HEK293 (cell line): ENCODE measurements around the gene SRY.
"Not testable (repeated sequence)": the region's sequence is repeated elsewhere in the genome, so short reads cannot be mapped to it uniquely, and the experiment has no call there.

Experiments used
- CTCF ChIA-PET: fragments of 350-600 bp; formaldehyde crosslinking; extraction: SDS; loops from one replicate; lab custom pipeline; 2021; ENCODE audit warnings: antibody characterized with exemption; lab: Yijun Ruan, JAX
- POLR2A ChIA-PET: fragments of 300-600 bp; formaldehyde crosslinking; extraction: SDS; loops from one replicate; lab custom pipeline; 2020; ENCODE audit warnings: antibody characterized with exemption, inconsistent platforms; lab: Yijun Ruan, JAX
- H3K27ac ChIP-seq: fragments of 200-500 bp; sonication (Bioruptor generic); 2 replicates; pipeline ENCODE4 v1.5.1; 2014; ENCODE audit warnings: low read depth, low read length, control low read depth, inconsistent platforms; ENCODE audit errors: extremely low read depth
- H3K36me3 ChIP-seq, 2 experiments: fragments of 200-500 bp in 1 of 2; sonication (Bioruptor generic) in 1 of 2; 1 replicate in 1 of 2; 2 replicates in 1 of 2; pipeline ENCODE4 v1.5.1; 2014 to 2017; ENCODE audit warnings: inconsistent platforms in 2 of 2, low read length in 2 of 2; ENCODE audit not compliant: control insufficient read depth in 2 of 2, insufficient read depth in 1 of 2
- H3K4me1 ChIP-seq: fragments of 200-500 bp; sonication (Bioruptor generic); 2 replicates; pipeline ENCODE4 v1.5.1; 2014; ENCODE audit warnings: mild to moderate bottlenecking, low read length, inconsistent platforms; ENCODE audit not compliant: control insufficient read depth, insufficient read depth
- H3K4me3 ChIP-seq: 2 replicates; pipeline ENCODE4 v1.5.1; 2011; ENCODE audit warnings: low read depth, mild to moderate bottlenecking, control low read depth, low read length, moderate library complexity
- H3K9me3 ChIP-seq: fragments of 200-500 bp; sonication (Bioruptor generic); 2 replicates; pipeline ENCODE4 v1.5.1; 2014; ENCODE audit warnings: low read depth, low read length, inconsistent platforms; ENCODE audit not compliant: control insufficient read depth, insufficient read depth
- BCL11B ChIP-seq: fragments of 450-650 bp; formaldehyde crosslinking; IDR thresholded peaks from 2 replicates; pipeline ENCODE4 v1.5.1; 2016; ENCODE audit warnings: low read depth, missing biosample characterization, missing genetic modification characterization
- MYNN ChIP-seq: fragments of 450-650 bp; formaldehyde crosslinking; IDR thresholded peaks from 2 replicates; pipeline ENCODE4 v1.5.1; 2016; ENCODE audit warnings: missing biosample characterization, missing genetic modification characterization, borderline replicate concordance
- OSR2 ChIP-seq: fragments of 450-650 bp; formaldehyde crosslinking; IDR thresholded peaks from 2 replicates; pipeline ENCODE4 v1.5.1; 2016; ENCODE audit warnings: missing biosample characterization, missing genetic modification characterization
- ZBTB8A ChIP-seq: fragments of 450-650 bp; formaldehyde crosslinking; IDR thresholded peaks from 2 replicates; pipeline ENCODE4 v1.5.1; 2016; ENCODE audit warnings: missing biosample characterization, missing genetic modification characterization
- ZFHX2 ChIP-seq: fragments of 450-650 bp; formaldehyde crosslinking; conservative IDR thresholded peaks from 2 replicates; pipeline ENCODE4 v1.5.1; 2016; ENCODE audit warnings: missing biosample characterization, missing genetic modification characterization
- ZFP69B ChIP-seq: fragments of 450-650 bp; formaldehyde crosslinking; IDR thresholded peaks from 2 replicates; pipeline ENCODE4 v1.5.1; 2016; ENCODE audit warnings: missing biosample characterization, missing genetic modification characterization
- ZNF157 ChIP-seq: fragments of 450-650 bp; formaldehyde crosslinking; IDR thresholded peaks from 2 replicates; pipeline ENCODE4 v1.5.1; 2016; ENCODE audit warnings: missing biosample characterization, missing genetic modification characterization
- ZNF16 ChIP-seq: fragments of 450-650 bp; formaldehyde crosslinking; IDR thresholded peaks from 2 replicates; pipeline ENCODE4 v1.5.1; 2016; ENCODE audit warnings: low read depth, missing biosample characterization, missing genetic modification characterization
- ZNF175 ChIP-seq: fragments of 450-650 bp; formaldehyde crosslinking; IDR thresholded peaks from 2 replicates; pipeline ENCODE4 v1.5.1; 2016; ENCODE audit warnings: missing biosample characterization, missing genetic modification characterization
- ZNF184 ChIP-seq: fragments of 450-650 bp; IDR thresholded peaks from 2 replicates; pipeline ENCODE4 v1.5.1; 2018; ENCODE audit warnings: missing biosample characterization, mild to moderate bottlenecking, missing genetic modification characterization
- ZNF521 ChIP-seq: fragments of 450-650 bp; formaldehyde crosslinking; IDR thresholded peaks from 2 replicates; pipeline ENCODE4 v1.5.1; 2017; ENCODE audit warnings: missing biosample characterization, mild to moderate bottlenecking, missing genetic modification characterization
- ZNF555 ChIP-seq: fragments of 450-650 bp; formaldehyde crosslinking; conservative IDR thresholded peaks from 2 replicates; pipeline ENCODE4 v1.5.1; 2017; ENCODE audit warnings: missing biosample characterization, mild to moderate bottlenecking, missing genetic modification characterization, inconsistent platforms
- ZNF561 ChIP-seq: fragments of 450-650 bp; IDR thresholded peaks from 2 replicates; pipeline ENCODE4 v1.5.1; 2018; ENCODE audit warnings: missing biosample characterization, missing genetic modification characterization, borderline replicate concordance
- ZNF677 ChIP-seq: fragments of 450-650 bp; IDR thresholded peaks from 2 replicates; pipeline ENCODE4 v1.5.0; 2018; ENCODE audit warnings: missing biosample characterization, mild to moderate bottlenecking, missing genetic modification characterization, moderate library complexity
- ZNF747 ChIP-seq: fragments of 450-650 bp; formaldehyde crosslinking; IDR thresholded peaks from 2 replicates; pipeline ENCODE4 v1.5.1; 2016; ENCODE audit warnings: missing biosample characterization, missing genetic modification characterization
- ZXDB ChIP-seq: fragments of 450-650 bp; formaldehyde crosslinking; IDR thresholded peaks from 2 replicates; pipeline ENCODE4 v1.5.1; 2016; ENCODE audit warnings: missing biosample characterization, missing genetic modification characterization
- TF ChIP-seq, protein P1 (sequence below): fragments of 450-650 bp; formaldehyde crosslinking; IDR thresholded peaks from 2 replicates; pipeline ENCODE4 v1.5.1; 2016; ENCODE audit warnings: missing biosample characterization, missing genetic modification characterization, borderline replicate concordance
- TF ChIP-seq, protein P2 (sequence below): fragments of 450-650 bp; formaldehyde crosslinking; IDR thresholded peaks from 2 replicates; pipeline ENCODE4 v1.5.1; 2016; ENCODE audit warnings: missing biosample characterization, missing genetic modification characterization
- TF ChIP-seq, protein P3 (sequence below): fragments of 450-650 bp; formaldehyde crosslinking; IDR thresholded peaks from 2 replicates; pipeline ENCODE4 v1.5.1; 2016; ENCODE audit warnings: missing biosample characterization, missing genetic modification characterization

The SRY gene

DNA sequence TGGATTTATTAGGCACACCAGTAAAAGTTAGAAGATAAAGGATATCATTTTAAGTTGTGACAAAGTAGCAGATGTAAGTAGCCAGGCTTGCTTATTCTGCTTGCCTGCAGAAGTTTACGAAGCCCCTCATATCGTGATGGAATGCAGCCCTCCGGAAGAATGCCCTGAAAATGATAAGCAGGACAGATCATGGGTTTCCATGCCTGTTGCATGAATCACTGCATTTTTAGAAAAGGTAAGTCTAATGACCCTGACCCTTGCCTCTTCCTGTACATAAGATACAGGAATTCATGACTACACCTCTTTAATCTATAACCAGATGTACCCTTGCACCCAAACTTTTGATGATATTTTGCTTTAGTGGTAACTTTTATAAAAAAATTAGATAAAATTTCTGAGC lies 37.0 kb upstream of the SRY start (continued):
- TF ChIP-seq, protein P1, sequence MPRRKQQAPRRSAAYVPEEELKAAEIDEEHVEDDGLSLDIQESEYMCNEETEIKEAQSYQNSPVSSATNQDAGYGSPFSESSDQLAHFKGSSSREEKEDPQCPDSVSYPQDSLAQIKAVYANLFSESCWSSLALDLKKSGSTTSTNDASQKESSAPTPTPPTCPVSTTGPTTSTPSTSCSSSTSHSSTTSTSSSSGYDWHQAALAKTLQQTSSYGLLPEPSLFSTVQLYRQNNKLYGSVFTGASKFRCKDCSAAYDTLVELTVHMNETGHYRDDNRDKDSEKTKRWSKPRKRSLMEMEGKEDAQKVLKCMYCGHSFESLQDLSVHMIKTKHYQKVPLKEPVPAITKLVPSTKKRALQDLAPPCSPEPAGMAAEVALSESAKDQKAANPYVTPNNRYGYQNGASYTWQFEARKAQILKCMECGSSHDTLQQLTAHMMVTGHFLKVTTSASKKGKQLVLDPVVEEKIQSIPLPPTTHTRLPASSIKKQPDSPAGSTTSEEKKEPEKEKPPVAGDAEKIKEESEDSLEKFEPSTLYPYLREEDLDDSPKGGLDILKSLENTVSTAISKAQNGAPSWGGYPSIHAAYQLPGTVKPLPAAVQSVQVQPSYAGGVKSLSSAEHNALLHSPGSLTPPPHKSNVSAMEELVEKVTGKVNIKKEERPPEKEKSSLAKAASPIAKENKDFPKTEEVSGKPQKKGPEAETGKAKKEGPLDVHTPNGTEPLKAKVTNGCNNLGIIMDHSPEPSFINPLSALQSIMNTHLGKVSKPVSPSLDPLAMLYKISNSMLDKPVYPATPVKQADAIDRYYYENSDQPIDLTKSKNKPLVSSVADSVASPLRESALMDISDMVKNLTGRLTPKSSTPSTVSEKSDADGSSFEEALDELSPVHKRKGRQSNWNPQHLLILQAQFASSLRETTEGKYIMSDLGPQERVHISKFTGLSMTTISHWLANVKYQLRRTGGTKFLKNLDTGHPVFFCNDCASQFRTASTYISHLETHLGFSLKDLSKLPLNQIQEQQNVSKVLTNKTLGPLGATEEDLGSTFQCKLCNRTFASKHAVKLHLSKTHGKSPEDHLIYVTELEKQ (tag by site-specific recombination), result no peak
- TF ChIP-seq MYNN (tag by site-specific recombination) (no peak), ZNF677 (tag by site-specific recombination) (no peak), ZNF175 (tag by site-specific recombination) (no peak)
- TF ChIP-seq, protein P2, sequence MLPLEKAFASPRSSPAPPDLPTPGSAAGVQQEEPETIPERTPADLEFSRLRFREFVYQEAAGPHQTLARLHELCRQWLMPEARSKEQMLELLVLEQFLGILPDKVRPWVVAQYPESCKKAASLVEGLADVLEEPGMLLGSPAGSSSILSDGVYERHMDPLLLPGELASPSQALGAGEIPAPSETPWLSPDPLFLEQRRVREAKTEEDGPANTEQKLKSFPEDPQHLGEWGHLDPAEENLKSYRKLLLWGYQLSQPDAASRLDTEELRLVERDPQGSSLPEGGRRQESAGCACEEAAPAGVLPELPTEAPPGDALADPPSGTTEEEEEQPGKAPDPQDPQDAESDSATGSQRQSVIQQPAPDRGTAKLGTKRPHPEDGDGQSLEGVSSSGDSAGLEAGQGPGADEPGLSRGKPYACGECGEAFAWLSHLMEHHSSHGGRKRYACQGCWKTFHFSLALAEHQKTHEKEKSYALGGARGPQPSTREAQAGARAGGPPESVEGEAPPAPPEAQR (tag by site-specific recombination), result no peak
- TF ChIP-seq, all 188 proteins: peak for 0

DNA sequence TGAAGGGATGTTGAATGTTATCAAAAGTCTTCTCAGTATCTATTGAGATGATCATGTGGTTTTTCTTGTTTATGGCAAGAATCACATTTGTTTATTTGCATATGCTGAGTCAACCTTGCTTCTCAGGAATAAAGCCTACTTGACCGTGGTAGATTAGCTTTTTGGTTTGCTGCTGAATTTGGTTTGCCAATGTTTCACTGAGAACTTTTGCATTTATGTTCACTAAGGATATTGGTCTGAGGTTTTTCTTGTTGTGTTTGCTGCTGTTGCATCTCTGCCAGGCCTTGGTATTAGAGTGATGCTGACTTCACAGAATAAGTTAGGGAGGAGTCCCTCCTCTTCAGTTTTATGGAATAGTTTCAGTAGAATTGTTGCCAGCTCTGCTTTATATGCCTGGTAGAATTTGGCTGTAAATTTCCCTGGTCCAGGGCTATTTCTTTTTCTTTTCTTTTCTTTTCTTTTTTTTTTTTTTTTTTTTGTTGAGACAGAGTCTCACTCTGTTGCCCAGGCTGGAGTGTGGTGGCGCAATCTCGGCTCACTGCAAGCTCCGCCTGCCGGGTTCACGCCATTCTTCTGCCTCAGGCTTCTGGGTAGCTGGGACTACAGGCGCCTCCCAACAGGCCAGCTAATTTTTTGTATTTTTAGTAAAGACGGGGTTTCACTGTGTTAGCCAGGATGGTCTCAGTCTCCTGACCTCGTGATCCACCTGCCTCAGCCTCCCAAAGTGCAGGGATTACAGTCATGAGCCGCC lies 29.8 kb upstream of the SRY start:
- H3K4me3 ChIP-seq, H3K9me3 ChIP-seq, POLR2A ChIA-PET, CTCF ChIA-PET, H3K36me3 ChIP-seq, H3K4me1 ChIP-seq, H3K27ac ChIP-seq: not testable (repeated sequence)

DNA sequence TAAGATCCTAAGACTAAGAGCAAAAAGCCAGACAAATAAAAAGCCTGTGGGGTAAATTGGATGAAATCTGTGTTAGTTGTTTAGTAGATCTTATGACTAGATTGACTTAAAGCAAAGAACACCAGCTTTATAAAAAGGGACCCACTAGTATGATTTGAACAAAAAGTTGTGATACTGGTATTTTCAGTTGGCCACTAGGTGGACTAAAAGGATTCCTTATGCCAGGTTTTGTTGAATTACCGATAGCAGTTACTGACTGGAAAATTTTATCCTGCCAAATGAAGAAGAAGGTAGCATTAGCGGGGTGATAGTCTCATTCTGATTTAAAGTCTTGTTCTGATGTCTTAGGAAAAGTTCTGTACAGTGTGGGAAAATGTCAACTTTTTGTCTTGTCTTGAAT lies 12.8 kb upstream of the SRY start:
- Histone ChIP-seq H3K4me1 (no peaks in the 10 kb centered on the region), H3K36me3 (no peaks in the 10 kb centered on the region), H3K9me3 (no peaks in the 10 kb centered on the region), H3K4me3 (no peak overlapping the region), H3K27ac (no peak overlapping the region)
- ChIA-PET POLR2A (no interaction called here), CTCF (no interaction called here)
- TF ChIP-seq ZNF184 (tag by site-specific recombination), result no peak
- no peak for TF ChIP-seq ZNF555 (tag by site-specific recombination)
- no peak for TF ChIP-seq OSR2 (tag by site-specific recombination)
- no peak for TF ChIP-seq ZFHX2 (tag by site-specific recombination)
- TF ChIP-seq, protein P3, sequence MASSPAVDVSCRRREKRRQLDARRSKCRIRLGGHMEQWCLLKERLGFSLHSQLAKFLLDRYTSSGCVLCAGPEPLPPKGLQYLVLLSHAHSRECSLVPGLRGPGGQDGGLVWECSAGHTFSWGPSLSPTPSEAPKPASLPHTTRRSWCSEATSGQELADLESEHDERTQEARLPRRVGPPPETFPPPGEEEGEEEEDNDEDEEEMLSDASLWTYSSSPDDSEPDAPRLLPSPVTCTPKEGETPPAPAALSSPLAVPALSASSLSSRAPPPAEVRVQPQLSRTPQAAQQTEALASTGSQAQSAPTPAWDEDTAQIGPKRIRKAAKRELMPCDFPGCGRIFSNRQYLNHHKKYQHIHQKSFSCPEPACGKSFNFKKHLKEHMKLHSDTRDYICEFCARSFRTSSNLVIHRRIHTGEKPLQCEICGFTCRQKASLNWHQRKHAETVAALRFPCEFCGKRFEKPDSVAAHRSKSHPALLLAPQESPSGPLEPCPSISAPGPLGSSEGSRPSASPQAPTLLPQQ (tag by site-specific recombination), result no peak
- TF ChIP-seq ZNF16 (tag by site-specific recombination), result no peak
- TF ChIP-seq ZFP69B (tag by site-specific recombination), result no peak
- no peak for TF ChIP-seq ZNF157 (tag by site-specific recombination)
- no peak for TF ChIP-seq ZNF521 (tag by site-specific recombination)
- no peak for TF ChIP-seq ZXDB
- no peak for TF ChIP-seq BCL11B (tag by site-specific recombination)
- no peak for TF ChIP-seq ZNF747 (tag by site-specific recombination)
- TF ChIP-seq ZBTB8A, result no peak
- TF ChIP-seq ZNF561 (tag by site-specific recombination), result no peak
